Common myeloid progenitor, CD34-positive (primary cell): Measurements from ENCODE around the gene APBB2.
"Not testable (repeated sequence)": the region's sequence is repeated elsewhere in the genome, so short reads cannot be mapped to it uniquely, and the experiment has no call there.

ENCODE experiments used
- CTCF ChIA-PET: fragments of 350-600 bp; sonication (Branson Sonifier 250); formaldehyde crosslinking; loops from one replicate; lab custom pipeline; 2021; ENCODE audit warnings: antibody characterized with exemption; lab: Charles Lee
- POLR2A ChIA-PET: fragments of 350-600 bp; sonication (Branson Sonifier 250); formaldehyde crosslinking; loops from one replicate; lab custom pipeline; 2021; ENCODE audit warnings: antibody characterized with exemption; lab: Charles Lee
- DNase-seq, 3 donors: peaks; one replicate each; pipeline versions ENCODE4 v3.0.0 to v3.0.0-alpha.2; 2013
- H3K27ac ChIP-seq, 2 experiments: 1 replicate in 1 of 2; 2 replicates in 1 of 2; pipeline ENCODE4 v1.7.0; 2013; ENCODE audit warnings: inconsistent platforms in 2 of 2, low read length in 2 of 2, mild to moderate bottlenecking in 2 of 2, low read depth in 1 of 2, moderate library complexity in 1 of 2; ENCODE audit not compliant: severe bottlenecking in 2 of 2, insufficient read depth in 1 of 2, poor library complexity in 1 of 2
- H3K27me3 ChIP-seq, 5 experiments: replicated peaks in 2 of 5; 1 replicate in 3 of 5; 2 replicates in 2 of 5; pipeline versions ENCODE4 v1.6.1 to v1.7.0; 2013; ENCODE audit warnings: low read length in 4 of 5, mild to moderate bottlenecking in 2 of 5, moderate library complexity in 2 of 5, inconsistent platforms in 1 of 5; ENCODE audit not compliant: insufficient read depth in 5 of 5, control insufficient read depth in 4 of 5
- H3K36me3 ChIP-seq, 4 experiments: 1 replicate in 2 of 4; 2 replicates in 2 of 4; pipeline versions ENCODE4 v1.6.1 to v1.7.0; 2013; ENCODE audit warnings: low read length in 3 of 4, control low read depth in 1 of 4, mild to moderate bottlenecking in 1 of 4; ENCODE audit not compliant: control insufficient read depth in 4 of 4, insufficient read depth in 4 of 4
- H3K4me1 ChIP-seq, 4 experiments: 1 replicate in 3 of 4; 2 replicates in 1 of 4; pipeline versions ENCODE4 v1.6.1 to v1.7.1; 2013; ENCODE audit warnings: low read length in 3 of 4, mild to moderate bottlenecking in 3 of 4, control low read depth in 1 of 4, inconsistent platforms in 1 of 4, moderate library complexity in 1 of 4; ENCODE audit not compliant: control insufficient read depth in 4 of 4, insufficient read depth in 4 of 4; ENCODE audit errors: control extremely low read depth in 1 of 4
- H3K4me3 ChIP-seq, 7 experiments: 1 replicate in 4 of 7; 2 replicates in 3 of 7; pipeline versions ENCODE4 v1.5.1 to v1.7.0; 2013; ENCODE audit warnings: mild to moderate bottlenecking in 7 of 7, low read length in 6 of 7, moderate library complexity in 6 of 7, inconsistent platforms in 2 of 7, low read depth in 2 of 7, control low read depth in 1 of 7; ENCODE audit not compliant: insufficient read depth in 4 of 7, control insufficient read depth in 1 of 7; ENCODE audit errors: extremely low read depth in 1 of 7
- H3K9me3 ChIP-seq, 5 experiments: 1 replicate in 4 of 5; 2 replicates in 1 of 5; pipeline versions ENCODE4 v1.6.1 to v1.7.1; 2013; ENCODE audit warnings: low read length in 4 of 5, mild to moderate bottlenecking in 2 of 5, inconsistent platforms in 1 of 5, low read depth in 1 of 5, moderate library complexity in 1 of 5; ENCODE audit not compliant: control insufficient read depth in 4 of 5, insufficient read depth in 2 of 5; ENCODE audit errors: control extremely low read depth in 1 of 5
- WGBS: methylation state at CpG from one replicate; pipeline ENCODE4 v1.1.5; 2013; ENCODE audit not compliant: insufficient coverage; 5-methylcytosine and 5-hydroxymethylcytosine counted together

The APBB2 gene

GRCh38 chr4:41050116-41050515 lies 164.2 kb downstream of the APBB2 start:
- H3K27ac ChIP-seq: no peak overlapping the region
- no CpG with 5 or more reads among the region's 1 CpG for WGBS
- ChIA-PET CTCF (no interaction called here), POLR2A (no interaction called here)
- no peaks in the 10 kb centered on the region for H3K36me3 ChIP-seq
- no peaks in the 10 kb centered on the region for H3K4me1 ChIP-seq
- H3K9me3 ChIP-seq: peaks cover 0 to 8% (median 0%) of the 10 kb centered on the region in 5 experiments
- no peaks in the 10 kb centered on the region for H3K27me3 ChIP-seq
- DNase-seq: no peak
- no peak overlapping the region for H3K4me3 ChIP-seq

GRCh38 chr4:41049176-41049575 lies 165.2 kb downstream of the APBB2 start:
- not testable (repeated sequence) for H3K4me3 ChIP-seq

GRCh38 chr4:41044791-41045190 lies 169.6 kb downstream of the APBB2 start:
- ChIA-PET POLR2A (no interaction called here), CTCF (no interaction called here)

More at GRCh38 chr4:41049176-41049575, 165.2 kb downstream of the APBB2 start:
- H3K27ac ChIP-seq, DNase-seq, H3K27me3 ChIP-seq, H3K4me1 ChIP-seq, POLR2A ChIA-PET, CTCF ChIA-PET, H3K36me3 ChIP-seq: not testable (repeated sequence)
- WGBS: 92% methylated on average over 17 of the region's 40 CpGs
- peaks cover 0 to 12% (median 0%) of the 10 kb centered on the region in 5 experiments for H3K9me3 ChIP-seq

GRCh38 chr4:41044165-41044564 lies 170.2 kb downstream of the APBB2 start:
- H3K4me1 ChIP-seq: no peaks in the 10 kb centered on the region
- no peak for DNase-seq
- peaks cover 0 to 19% (median 0%) of the 10 kb centered on the region in 5 experiments for H3K9me3 ChIP-seq
- no peaks in the 10 kb centered on the region for H3K36me3 ChIP-seq
- ChIA-PET CTCF (no interaction called here), POLR2A (no interaction called here)
- H3K27ac ChIP-seq: no peak overlapping the region
- no peaks in the 10 kb centered on the region for H3K27me3 ChIP-seq
- no peak overlapping the region for H3K4me3 ChIP-seq

More at GRCh38 chr4:41044791-41045190, 169.6 kb downstream of the APBB2 start:
- Histone ChIP-seq H3K4me3 (no peak overlapping the region), H3K4me1 (no peaks in the 10 kb centered on the region), H3K27me3 (no peaks in the 10 kb centered on the region), H3K36me3 (no peaks in the 10 kb centered on the region), H3K27ac (no peak overlapping the region), H3K9me3 (peaks cover 0 to 19% (median 0%) of the 10 kb centered on the region in 5 experiments)
- no peak for DNase-seq

DNA sequence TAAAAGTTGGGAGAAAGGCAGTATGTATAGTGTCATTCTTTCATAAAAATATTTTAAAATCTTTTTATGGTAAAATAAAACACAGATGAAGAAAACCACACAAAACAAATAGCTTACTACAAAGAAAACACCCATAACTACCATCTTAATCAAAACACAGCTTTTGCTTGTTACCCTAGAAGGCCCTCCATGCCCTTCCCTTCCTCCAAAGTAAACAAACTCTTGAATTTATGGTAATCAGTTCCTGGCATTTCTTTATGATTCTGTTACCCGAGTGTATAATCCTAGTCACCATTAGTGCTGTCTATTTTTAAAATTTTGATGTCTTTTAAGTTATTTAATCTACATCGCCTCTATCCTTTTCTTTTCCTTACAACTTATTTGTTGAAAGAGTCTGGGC lies 170.9 kb downstream of the APBB2 start:
- Histone ChIP-seq H3K4me1 (no peaks in the 10 kb centered on the region), H3K27ac (no peak overlapping the region), H3K36me3 (no peaks in the 10 kb centered on the region), H3K9me3 (peaks cover 0 to 19% (median 0%) of the 10 kb centered on the region in 5 experiments), H3K4me3 (no peak overlapping the region), H3K27me3 (no peaks in the 10 kb centered on the region)
- no peak for DNase-seq
- no CpG with 5 or more reads among the region's 2 CpGs for WGBS
- CTCF ChIA-PET: no interaction called here
- POLR2A ChIA-PET: no interaction called here

DNA sequence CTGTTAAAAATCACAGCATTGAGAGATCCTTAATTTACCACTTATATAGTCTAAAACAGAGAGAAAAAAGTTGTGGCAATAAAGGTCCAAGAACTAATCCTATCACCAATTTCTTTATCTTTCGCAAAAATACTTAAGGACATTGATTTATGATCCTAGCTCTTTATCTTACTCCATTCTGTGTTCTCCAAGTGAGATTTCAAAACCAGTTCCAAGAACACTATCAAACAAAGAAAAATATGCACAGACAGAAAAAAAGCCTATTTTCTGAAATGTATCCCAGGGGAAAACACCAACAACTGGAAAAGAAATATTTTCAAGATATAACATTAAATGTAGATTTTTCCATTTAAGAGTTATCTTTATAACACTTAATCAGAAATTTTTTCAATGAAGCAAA lies 172.8 kb downstream of the APBB2 start:
- ChIA-PET CTCF (no interaction called here), POLR2A (no interaction called here)
- H3K36me3 ChIP-seq: no peaks in the 10 kb centered on the region
- peaks cover 0 to 13% (median 0%) of the 10 kb centered on the region in 5 experiments for H3K9me3 ChIP-seq
- no peak overlapping the region for H3K4me3 ChIP-seq
- no peaks in the 10 kb centered on the region for H3K4me1 ChIP-seq
- no peak for DNase-seq
- H3K27me3 ChIP-seq: no peaks in the 10 kb centered on the region
- H3K27ac ChIP-seq: no peak overlapping the region
- WGBS: 100% methylated on average over 1 of the region's 1 CpG

- DNase-seq: no peak
- POLR2A ChIA-PET: no interaction called here
- Histone ChIP-seq H3K36me3 (no peaks in the 10 kb centered on the region), H3K27ac (no peak overlapping the region), H3K4me3 (no peak overlapping the region), H3K9me3 (peaks cover 0 to 7% (median 0%) of the 10 kb centered on the region in 5 experiments), H3K27me3 (no peaks in the 10 kb centered on the region), H3K4me1 (no peaks in the 10 kb centered on the region)
- WGBS: 100% methylated on average over 3 of the region's 3 CpGs
- CTCF ChIA-PET: no interaction called here
These were observed 175.0 kb downstream of the APBB2 start for GRCh38 chr4:41039317-41039716.
